Uterus (tissue), 4 donors: ENCODE data around the gene UQCC2. TPM values are rescaled to one million over a fixed set of nuclear protein-coding genes. Genes with fewer than 3 reads are reported as not detected.

Experiments used
- DNase-seq, 2 donors: peaks; one replicate each; pipeline ENCODE4 v3.0.0-alpha.2; 2019 to 2020
- H3K27ac ChIP-seq, 2 donors: fragments of 200-600 bp; sonication (generic); 1 replicate in 1 of 2; 2 replicates in 1 of 2; pipeline ENCODE4 v1.5.1; 2016 to 2018
- H3K27me3 ChIP-seq, 2 donors: fragments of 200-600 bp; sonication (generic); one replicate each; pipeline ENCODE4 v1.5.1; 2018 to 2019; ENCODE audit warnings: control low read depth in 1 of 2
- H3K36me3 ChIP-seq, 2 donors: fragments of 200-600 bp; sonication (generic); one replicate each; pipeline ENCODE4 v1.5.1; 2019; ENCODE audit warnings: control low read depth in 1 of 2
- H3K4me1 ChIP-seq, 2 donors: fragments of 200-600 bp; sonication (generic); one replicate each; pipeline ENCODE4 v1.5.1; 2018 to 2019; ENCODE audit warnings: control low read depth in 1 of 2
- H3K4me3 ChIP-seq, 2 donors: fragments of 200-600 bp; sonication (generic); 1 replicate in 1 of 2; 2 replicates in 1 of 2; pipeline ENCODE4 v1.5.1; 2018 to 2019; ENCODE audit warnings: mild to moderate bottlenecking in 1 of 2
- H3K9me3 ChIP-seq, 2 donors: fragments of 200-600 bp; sonication (generic); one replicate each; pipeline ENCODE4 v1.5.1; 2019; ENCODE audit warnings: control low read depth in 1 of 2
- POLR2A ChIP-seq, 2 donors: fragments of 450-650 bp; IDR thresholded peaks; one replicate each; pipeline ENCODE4 v1.6.1; 2016; ENCODE audit warnings: antibody characterized with exemption in 2 of 2, mild to moderate bottlenecking in 1 of 2, moderate library complexity in 1 of 2
- intact Hi-C: fragments of 100-400 bp; cut with DNase I; formaldehyde crosslinking; loops from one replicate; pipeline ENCODE4 v1.15.1; 2023; ENCODE audit warnings: low total_unique reads
- total RNA-seq, 4 donors: library from RNA; depleted of rRNA in 3 of 4; stranded (reverse); fragments of >200 nt in 3 of 4; gene quantifications; one replicate each; pipeline versions ENCODE4 v1.1.0 to v1.2.4, GENCODE V29; 2014 to 2023
- TF ChIP-seq, protein P1 (sequence below), 4 experiments: fragments of 200-600 bp in 2 of 4; fragments of 450-650 bp in 2 of 4; sonication (generic) in 2 of 4; IDR thresholded peaks; one replicate each; pipeline ENCODE4 v1.5.1; 2016 to 2019; ENCODE audit warnings: antibody characterized with exemption in 4 of 4, mild to moderate bottlenecking in 2 of 4, moderate library complexity in 1 of 4
- donor health status: DM: yes; HTN: yes; CAD: no.

UQCC2 gene
- total RNA-seq, 4 donors from 2014 or later = 10.0 to 63.2 (median 30.9) TPM

DNA sequence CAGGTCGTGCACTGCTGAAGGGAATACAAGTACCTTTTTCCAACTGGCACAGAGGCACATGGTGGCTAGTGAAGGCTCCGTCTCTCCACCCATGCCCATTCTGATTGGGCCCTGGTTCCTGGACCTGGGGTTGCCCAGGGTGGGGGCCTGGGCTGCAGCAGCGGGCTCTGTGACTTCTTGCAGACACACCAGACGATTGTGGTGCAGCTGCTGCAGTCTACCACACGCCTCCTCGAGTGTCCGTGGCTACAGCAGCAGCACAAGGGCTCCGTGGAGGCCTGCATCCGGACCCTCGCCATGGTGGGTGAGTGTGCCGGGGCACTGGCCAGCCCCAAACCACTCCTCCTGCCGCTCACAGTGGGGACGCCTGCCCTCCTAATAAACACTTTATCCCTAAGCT lies 29.2 kb downstream of the UQCC2 start:
- no peaks in the 10 kb centered on the region for H3K4me1 ChIP-seq
- no peaks in the 10 kb centered on the region for H3K36me3 ChIP-seq
- no peaks in the 10 kb centered on the region for H3K9me3 ChIP-seq
- no peak overlapping the region for H3K27ac ChIP-seq
- TF ChIP-seq POLR2A (IDR thresholded peaks at IDR 0.05) = no peak
- TF ChIP-seq, protein P1, sequence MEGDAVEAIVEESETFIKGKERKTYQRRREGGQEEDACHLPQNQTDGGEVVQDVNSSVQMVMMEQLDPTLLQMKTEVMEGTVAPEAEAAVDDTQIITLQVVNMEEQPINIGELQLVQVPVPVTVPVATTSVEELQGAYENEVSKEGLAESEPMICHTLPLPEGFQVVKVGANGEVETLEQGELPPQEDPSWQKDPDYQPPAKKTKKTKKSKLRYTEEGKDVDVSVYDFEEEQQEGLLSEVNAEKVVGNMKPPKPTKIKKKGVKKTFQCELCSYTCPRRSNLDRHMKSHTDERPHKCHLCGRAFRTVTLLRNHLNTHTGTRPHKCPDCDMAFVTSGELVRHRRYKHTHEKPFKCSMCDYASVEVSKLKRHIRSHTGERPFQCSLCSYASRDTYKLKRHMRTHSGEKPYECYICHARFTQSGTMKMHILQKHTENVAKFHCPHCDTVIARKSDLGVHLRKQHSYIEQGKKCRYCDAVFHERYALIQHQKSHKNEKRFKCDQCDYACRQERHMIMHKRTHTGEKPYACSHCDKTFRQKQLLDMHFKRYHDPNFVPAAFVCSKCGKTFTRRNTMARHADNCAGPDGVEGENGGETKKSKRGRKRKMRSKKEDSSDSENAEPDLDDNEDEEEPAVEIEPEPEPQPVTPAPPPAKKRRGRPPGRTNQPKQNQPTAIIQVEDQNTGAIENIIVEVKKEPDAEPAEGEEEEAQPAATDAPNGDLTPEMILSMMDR (IDR thresholded peaks at IDR 0.05) = no peak
- intact Hi-C loops = no loop called here
- DNase-seq = no peak
- no peaks in the 10 kb centered on the region for H3K27me3 ChIP-seq
- no peak overlapping the region for H3K4me3 ChIP-seq

DNA sequence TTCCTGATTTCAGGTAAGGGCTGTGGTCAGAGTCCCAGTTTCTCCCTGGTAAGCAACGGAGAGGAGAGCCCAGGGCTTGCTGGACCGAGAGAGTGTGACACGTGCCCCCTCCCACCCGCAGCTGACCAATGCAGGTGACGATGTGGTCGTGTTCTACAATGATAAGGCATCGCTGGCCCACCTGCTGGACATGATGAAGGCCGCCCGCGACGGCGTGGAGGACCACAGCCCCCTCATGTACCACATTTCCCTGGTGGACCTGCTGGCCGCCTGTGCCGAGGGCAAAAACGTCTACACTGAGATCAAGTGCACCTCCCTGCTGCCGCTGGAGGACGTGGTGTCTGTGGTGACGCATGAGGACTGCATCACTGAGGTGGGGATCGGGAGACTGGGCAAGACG lies 31.7 kb downstream of the UQCC2 start:
- Histone ChIP-seq H3K9me3 (no peaks in the 10 kb centered on the region), H3K4me1 (no peaks in the 10 kb centered on the region), H3K36me3 (no peaks in the 10 kb centered on the region), H3K4me3 (no peak overlapping the region), H3K27ac (no peak overlapping the region), H3K27me3 (no peaks in the 10 kb centered on the region)
- TF ChIP-seq POLR2A (IDR thresholded peaks at IDR 0.05) = no peak
- TF ChIP-seq, protein P1 (IDR thresholded peaks at IDR 0.05) = no peak
- no peak for DNase-seq
- intact Hi-C loops = no loop called here

DNA sequence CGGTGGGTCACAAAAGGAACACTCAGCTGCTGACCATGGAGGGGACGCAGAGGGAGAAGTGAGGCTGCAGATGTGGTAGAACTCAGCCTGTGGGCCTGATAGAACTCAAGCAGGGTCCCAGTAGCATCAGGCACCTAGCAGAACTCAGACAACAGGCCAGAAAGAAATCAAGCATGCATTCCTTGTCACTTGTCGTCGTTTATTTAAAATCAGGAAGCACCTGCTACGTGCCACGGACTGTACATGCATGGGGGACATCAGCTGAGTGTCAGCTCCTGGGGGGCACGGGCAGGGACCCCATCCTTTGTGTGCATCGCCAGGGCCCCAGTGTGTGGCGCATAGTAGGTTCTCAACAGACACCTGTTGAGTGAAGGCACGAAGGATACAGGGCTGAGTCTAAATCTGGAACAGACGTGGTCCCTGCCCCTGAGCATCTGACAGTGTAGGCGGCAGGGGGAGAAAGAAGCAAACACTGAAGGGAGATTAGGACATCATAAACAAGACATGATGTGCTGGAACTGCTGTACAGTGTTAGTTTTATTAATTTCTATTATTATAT lies 32.5 kb downstream of the UQCC2 start:
- no peaks in the 10 kb centered on the region for H3K9me3 ChIP-seq

DNA sequence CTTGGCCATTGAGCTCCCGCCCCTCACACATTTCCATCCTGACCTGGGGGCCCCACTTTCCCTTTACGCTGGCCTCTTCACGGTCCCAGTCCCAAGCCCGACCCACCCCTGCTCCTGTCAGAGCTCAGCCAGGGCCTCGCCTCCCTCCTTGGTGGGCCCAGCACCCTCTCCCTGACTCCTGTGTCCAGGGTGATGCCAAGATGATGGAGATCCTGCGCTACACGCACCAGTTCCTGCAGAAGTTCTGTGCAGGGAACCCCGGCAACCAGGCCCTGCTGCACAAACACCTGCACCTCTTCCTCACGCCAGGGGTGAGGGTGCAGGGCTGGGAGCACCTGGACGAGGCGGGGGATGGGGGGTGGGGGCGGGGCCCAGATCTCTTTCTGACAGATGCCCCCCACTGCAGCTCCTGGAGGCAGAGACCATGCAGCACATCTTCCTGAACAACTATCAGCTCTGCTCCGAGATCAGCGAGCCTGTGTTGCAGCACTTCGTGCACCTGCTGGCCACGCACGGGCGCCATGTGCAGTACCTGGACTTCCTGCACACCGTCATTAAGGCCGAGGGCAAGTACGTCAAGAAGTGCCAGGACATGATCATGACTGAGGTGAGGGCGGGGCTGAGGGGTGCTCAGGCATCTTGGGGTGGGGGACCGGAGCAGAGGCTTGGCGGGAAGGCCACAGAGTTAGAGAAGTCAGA lies 33.1 kb downstream of the UQCC2 start:
- no peaks in the 10 kb centered on the region for H3K9me3 ChIP-seq
- no peaks in the 10 kb centered on the region for H3K27me3 ChIP-seq
- no peak overlapping the region for H3K4me3 ChIP-seq
- no peak for TF ChIP-seq POLR2A (IDR thresholded peaks at IDR 0.05)
- TF ChIP-seq, protein P1 (IDR thresholded peaks at IDR 0.05) = no peak
- no peak overlapping the region for H3K27ac ChIP-seq
- intact Hi-C loops = no loop called here
- no peaks in the 10 kb centered on the region for H3K36me3 ChIP-seq
- H3K4me1 ChIP-seq = no peaks in the 10 kb centered on the region
- no peak for DNase-seq

More for the DNA sequence above, 32.5 kb downstream of the UQCC2 start:
- intact Hi-C loops = no loop called here
- no peaks in the 10 kb centered on the region for H3K4me1 ChIP-seq
- TF ChIP-seq, protein P1 (IDR thresholded peaks at IDR 0.05) = no peak
- no peak for TF ChIP-seq POLR2A (IDR thresholded peaks at IDR 0.05)
- H3K27ac ChIP-seq = no peak overlapping the region
- no peaks in the 10 kb centered on the region for H3K27me3 ChIP-seq
- no peaks in the 10 kb centered on the region for H3K36me3 ChIP-seq
- H3K4me3 ChIP-seq = no peak overlapping the region
- DNase-seq = no peak

DNA sequence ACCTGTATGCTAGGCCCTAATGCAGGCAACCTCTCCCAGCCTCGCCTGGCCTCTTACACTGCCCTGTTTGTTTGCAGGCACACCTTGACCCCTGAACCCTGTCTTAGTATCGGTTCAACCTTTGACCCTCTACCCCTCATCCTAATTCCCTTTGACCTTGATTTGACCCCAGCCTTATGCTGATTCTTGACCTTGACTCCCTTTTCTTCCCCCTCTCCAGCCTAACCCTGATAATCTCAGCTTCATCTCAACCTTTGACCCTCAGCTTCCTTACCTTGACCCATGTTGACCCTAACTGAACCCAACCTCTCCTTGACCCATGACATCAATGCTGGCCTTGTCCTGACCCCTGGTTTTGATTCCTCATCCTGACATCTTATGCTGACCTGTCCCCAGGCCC lies 33.8 kb downstream of the UQCC2 start:
- H3K27ac ChIP-seq = no peak overlapping the region
- no peaks in the 10 kb centered on the region for H3K9me3 ChIP-seq
- H3K4me3 ChIP-seq = no peak overlapping the region
- DNase-seq = no peak
- no peak for TF ChIP-seq POLR2A (IDR thresholded peaks at IDR 0.05)
- TF ChIP-seq, protein P1 (IDR thresholded peaks at IDR 0.05) = no peak
- no peaks in the 10 kb centered on the region for H3K4me1 ChIP-seq
- intact Hi-C loops = no loop called here
- H3K27me3 ChIP-seq = no peaks in the 10 kb centered on the region
- H3K36me3 ChIP-seq = no peaks in the 10 kb centered on the region
